ENCODE measurements around the gene SLC35A1. TPM values are rescaled to one million over a fixed set of nuclear protein-coding genes. Genes with fewer than 3 reads are reported as not detected.

Gene SLC35A1
- total and polyA plus RNA-seq, 2 of the 4 experiments (the other 2 are of a cell fraction), result 9.7 to 12.4 TPM

- Histone ChIP-seq H3K27ac (ENCODE audit: insufficient read depth, low read length) (peak overlapping the region; percentile 55), H3K14ac (replicated peaks; ENCODE audit: low read depth, low read length) (peak overlapping the region; percentile 72), H3K36me3 (ENCODE audit: control insufficient read depth, insufficient read depth, low read length) (peaks cover 4% of the 10 kb centered on the region), H3K4me1 (ENCODE audit: control insufficient read depth, insufficient read depth, low read length) (peaks cover 2% of the 10 kb centered on the region; the same call in 1 of the 2 replicates), H4K20me1 (ENCODE audit: insufficient read depth, low read length) (no peaks in the 10 kb centered on the region; the same call in 1 of the 2 replicates), H3K23ac (ENCODE audit: low read depth, low read length) (peak overlapping the region; percentile 96), H2BK15ac (ENCODE audit: low read depth, low read length) (no peak overlapping the region; the same call in 2 of the 3 replicates), H2AK9ac (replicated peaks; ENCODE audit: low read depth, low read length, poor library complexity) (peak overlapping the region; percentile 92), H4K8ac (ENCODE audit: low read depth in 2 of 2, low read length in 2 of 2) (peak overlapping the region; percentile 1 to 78; a peak in 3 of 4 replicates), H2AK5ac (ENCODE audit: low read depth, low read length) (peak overlapping the region; percentile 63), H3K18ac (ENCODE audit: low read depth, low read length) (peak overlapping the region; percentile 1; the same call in 1 of the 2 replicates), H4K5ac (ENCODE audit: low read depth, low read length) (0 out of 2 replicates have a peak overlapping the region, but pooled peaks have one; percentile 33), H3K9me1 (ENCODE audit: insufficient read depth, low read length) (peaks cover 2% of the 10 kb centered on the region; the same call in 1 of the 2 replicates), H2BK20ac (ENCODE audit: low read depth, low read length) (no peak overlapping the region), H3K79me1 (ENCODE audit: low read depth in 1 of 2, low read length in 2 of 2) (peaks cover 13 to 31% of the 10 kb centered on the region in 2 experiments), H3K4me3 (ENCODE audit: insufficient read depth, low read depth, low read length) (peak overlapping the region; percentile 78), H3K9ac (ENCODE audit: low read depth, low read length) (peak overlapping the region; percentile 51), H3K56ac (ENCODE audit: extremely low read depth, insufficient read depth, low read length) (peak overlapping the region; percentile 43; the same call in 1 of the 2 replicates), H2AFZ (replicated peaks; ENCODE audit: low read length, poor library complexity) (peak overlapping the region; percentile 99), H4K91ac (ENCODE audit: insufficient read depth, low read depth, low read length) (peak overlapping the region; percentile 19; the same call in 1 of the 2 replicates), H2BK5ac (ENCODE audit: low read depth, low read length, poor library complexity, severe bottlenecking) (peak overlapping the region; percentile 55), H3K27me3 (ENCODE audit: control insufficient read depth, insufficient read depth, low read length) (no peaks in the 10 kb centered on the region), H3K4ac (ENCODE audit: low read depth, low read length) (peak overlapping the region; percentile 71), H2BK120ac (ENCODE audit: low read depth, low read length) (peak overlapping the region; percentile 47; the same call in 1 of the 2 replicates), H3K9me3 (ENCODE audit: control insufficient read depth, insufficient read depth, low read length) (no peaks in the 10 kb centered on the region), H3K4me2 (ENCODE audit: low read depth, low read length) (peak overlapping the region; percentile 90)
- no CpG with 5 or more reads among the region's 15 CpGs for WGBS, 2 experiments (ENCODE audit: extremely low coverage in 2 of 2, insufficient read length in 1 of 2)
- DNase-seq (peak; percentile 44), ATAC-seq (ENCODE audit: low read depth) (peak; percentile 22)
- POLR2A ChIA-PET (ENCODE audit: unreplicated experiment), result no interaction called here
- CTCF ChIA-PET, result interaction anchor here (1.4 kb wide), 1 partner anchor 9 kb away, joined by 3 read pairs; no protein-coding TSS in a partner anchor
- TF ChIP-seq POLR2A (IDR thresholded peaks at IDR 0.05; ENCODE audit: low read depth, low read length) (no peak), NFE2L2 (IDR thresholded peaks at IDR 0.05; ENCODE audit: low read depth, low read length) (no peak), FOS (IDR thresholded peaks at IDR 0.05; ENCODE audit: low read depth, low read length) (no peak), CEBPB (IDR thresholded peaks at IDR 0.05; ENCODE audit: low read depth, low read length) (peak; percentile 91), CTCF (conservative IDR thresholded peaks at IDR 0.05; ENCODE audit: low read depth, low read length) (no peak)
- in situ Hi-C loops (cut with MboI; ENCODE audit: low sequenced_read_pairs) (no loop called here), dilution Hi-C loops (cut with HindIII; ENCODE audit: low sequenced_read_pairs, unreplicated experiment) (no loop called here), intact Hi-C loops (cut with micrococcal nuclease) (loop anchor here (2.0 to 10.0 kb wide), 4 partner anchors 66 to 471 kb away; partner anchors contain the start of genes CFAP206, RARS2 and ZNF292)
- BruUV-seq (replicated peaks), result no TSS peak
Observed at GRCh38 chr6:87473419-87473903, 687 bp downstream of the SLC35A1 start.

Data from IMR-90 (cell line).